ENCODE data around the gene FANCC.

- TF ChIP-seq CTCF (IDR thresholded peaks at IDR 0.05) (no peak), POLR2A (IDR thresholded peaks at IDR 0.05) (no peak)
Measured at GRCh38 chr9:95077053-95077765, 240.3 kb downstream of the FANCC start.
